ENCODE measurements around the gene FCHSD2. TPM values are rescaled to one million over a fixed set of nuclear protein-coding genes. Genes with fewer than 3 reads are reported as not detected.

Gene FCHSD2
- total and polyA plus RNA-seq, 2 of the 8 experiments (the other 6 are each of a cell fraction or from before 2014, with no cell fraction given), result 4.1 to 7.8 TPM

DNA sequence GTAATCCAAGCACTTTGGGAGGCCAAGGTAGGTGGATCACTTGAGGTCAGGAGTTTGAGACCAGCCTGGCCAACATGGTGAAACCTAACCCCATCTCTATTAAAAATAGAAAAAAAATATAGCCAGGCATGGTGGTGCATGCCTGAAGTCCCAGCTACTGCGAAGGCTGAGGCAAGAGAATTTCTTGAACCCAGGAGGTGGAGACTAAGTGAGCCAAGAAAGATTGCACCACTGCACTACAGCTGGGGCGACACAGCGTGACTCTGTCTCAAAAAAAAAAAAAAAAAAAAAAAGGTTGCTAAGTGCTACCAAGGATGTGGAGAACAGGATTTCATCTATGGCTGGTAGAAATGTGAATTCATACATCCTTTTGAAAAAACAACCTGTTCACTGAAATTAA is 291.3 kb downstream of the FCHSD2 start:
- ChIA-PET POLR2A (ENCODE audit: partially characterized antibody) (no interaction called here), CTCF (ENCODE audit: partially characterized antibody) (interaction anchor here (1.9 to 2.0 kb wide), 2 partner anchors 10 to 19 kb away, joined by 5 to 8 read pairs; no protein-coding TSS in a partner anchor)
- no peak overlapping the region for H2BK120ac ChIP-seq (replicated peaks; ENCODE audit: low read depth, low read length)
- no peak overlapping the region for H4K8ac ChIP-seq (ENCODE audit: extremely low read depth, insufficient read depth, low read length)
- no peak overlapping the region for H2AFZ ChIP-seq (ENCODE audit: low read length)
- H3K79me2 ChIP-seq (ENCODE audit: control insufficient read depth in 1 of 2, insufficient read depth in 2 of 2, low read length in 2 of 2), result no peaks in the 10 kb centered on the region
- no peaks in the 10 kb centered on the region for H4K20me1 ChIP-seq (replicated peaks in 1 of 2; ENCODE audit: control insufficient read depth in 1 of 2, insufficient read depth in 2 of 2, low read length in 2 of 2)
- no peak overlapping the region for H3K4me3 ChIP-seq (ENCODE audit: extremely low read depth in 1 of 4, insufficient read depth in 2 of 4, low read depth in 3 of 4, low read length in 4 of 4)
- H2AK5ac ChIP-seq (ENCODE audit: low read depth, low read length), result no peak overlapping the region
- H2BK20ac ChIP-seq (ENCODE audit: low read length), result no peak overlapping the region
- no peak overlapping the region for H2BK5ac ChIP-seq (ENCODE audit: low read depth, low read length)
- H3K27me3 ChIP-seq (replicated peaks in 1 of 4; ENCODE audit: control insufficient read depth in 3 of 4, extremely low read depth in 1 of 4, insufficient read depth in 3 of 4, low read length in 3 of 4), result no peaks in the 10 kb centered on the region
- no peak overlapping the region for H3K4ac ChIP-seq (replicated peaks; ENCODE audit: insufficient read length, low read depth, low read length)
- no peak overlapping the region for H3K56ac ChIP-seq (replicated peaks; ENCODE audit: insufficient read length, low read depth, low read length)
- H3K36me3 ChIP-seq (ENCODE audit: control insufficient read depth in 2 of 4, insufficient read depth in 4 of 4, low read length in 3 of 4), result no peaks in the 10 kb centered on the region
- no peak for FAIRE-seq
- H3K4me2 ChIP-seq (ENCODE audit: insufficient read depth in 1 of 2, low read depth in 2 of 2, low read length in 2 of 2), result no peak overlapping the region
- H3K23ac ChIP-seq (ENCODE audit: insufficient read length), result no peak overlapping the region
- DNase-seq (ENCODE audit: low read depth in 1 of 2, low spot score in 2 of 2), result no peak
- no peak overlapping the region for H2BK12ac ChIP-seq (ENCODE audit: low read depth, low read length)
- 78% methylated on average over 3 of the region's 3 CpGs; no CpG with 5 or more reads in 1 of the 2 experiments for WGBS, 2 experiments (ENCODE audit: extremely low coverage in 1 of 2, insufficient coverage in 1 of 2, insufficient read length in 1 of 2, insufficient replicate concordance in 2 of 2, low coverage in 1 of 2, low lambda C conversion rate in 2 of 2, missing lambda C conversion rate in 1 of 2)
- no peak overlapping the region for H4K5ac ChIP-seq (ENCODE audit: insufficient read length, low read depth, low read length)
- H3K23me2 ChIP-seq (ENCODE audit: low read depth, low read length), result no peaks in the 10 kb centered on the region
- H2BK15ac ChIP-seq (ENCODE audit: low read length), result no peak overlapping the region
- H3K9me3 ChIP-seq (ENCODE audit: insufficient read depth in 2 of 2, low read depth in 1 of 2, low read length in 1 of 2), result no peaks in the 10 kb centered on the region
- no peak overlapping the region for H4K91ac ChIP-seq (replicated peaks; ENCODE audit: insufficient read length, low read length)
- H3K18ac ChIP-seq (ENCODE audit: extremely low read depth, low read length), result no peak overlapping the region
- no peak overlapping the region for H3K9ac ChIP-seq (replicated peaks in 1 of 4; ENCODE audit: extremely low read depth in 1 of 4, low read depth in 3 of 4, low read length in 3 of 4)
- no peak overlapping the region for H3K27ac ChIP-seq (ENCODE audit: low read depth, low read length)
- H3K79me1 ChIP-seq (ENCODE audit: low read depth, low read length), result no peaks in the 10 kb centered on the region
- H3K14ac ChIP-seq (ENCODE audit: insufficient read length), result no peak overlapping the region
- no peaks in the 10 kb centered on the region for H3K4me1 ChIP-seq (replicated peaks in 1 of 4; ENCODE audit: control insufficient read depth in 3 of 4, insufficient read depth in 4 of 4, low read length in 3 of 4)
- TF ChIP-seq SP2 (IDR thresholded peaks at IDR 0.05; ENCODE audit: low read length) (no peak), RFX5 (IDR thresholded peaks at IDR 0.05; ENCODE audit: borderline replicate concordance, low read depth, low read length) (no peak), KDM1A (IDR thresholded peaks at IDR 0.05; ENCODE audit: borderline replicate concordance, low read length) (no peak), SUZ12 (IDR thresholded peaks at IDR 0.05; ENCODE audit: low read length) (no peak), HDAC6 (IDR thresholded peaks at IDR 0.05; ENCODE audit: low read depth, low read length) (no peak), GTF2F1 (IDR thresholded peaks at IDR 0.05; ENCODE audit: borderline replicate concordance, low read depth, low read length) (no peak), JUND (IDR thresholded peaks at IDR 0.05; ENCODE audit: low read length) (no peak), EP300 (IDR thresholded peaks at IDR 0.05; ENCODE audit: borderline replicate concordance in 1 of 2, low read depth in 2 of 2, low read length in 2 of 2) (no peak), YY1 (IDR thresholded peaks at IDR 0.05; ENCODE audit: low read depth, low read length) (no peak)
- TF ChIP-seq, protein P1, sequence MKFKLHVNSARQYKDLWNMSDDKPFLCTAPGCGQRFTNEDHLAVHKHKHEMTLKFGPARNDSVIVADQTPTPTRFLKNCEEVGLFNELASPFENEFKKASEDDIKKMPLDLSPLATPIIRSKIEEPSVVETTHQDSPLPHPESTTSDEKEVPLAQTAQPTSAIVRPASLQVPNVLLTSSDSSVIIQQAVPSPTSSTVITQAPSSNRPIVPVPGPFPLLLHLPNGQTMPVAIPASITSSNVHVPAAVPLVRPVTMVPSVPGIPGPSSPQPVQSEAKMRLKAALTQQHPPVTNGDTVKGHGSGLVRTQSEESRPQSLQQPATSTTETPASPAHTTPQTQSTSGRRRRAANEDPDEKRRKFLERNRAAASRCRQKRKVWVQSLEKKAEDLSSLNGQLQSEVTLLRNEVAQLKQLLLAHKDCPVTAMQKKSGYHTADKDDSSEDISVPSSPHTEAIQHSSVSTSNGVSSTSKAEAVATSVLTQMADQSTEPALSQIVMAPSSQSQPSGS (IDR thresholded peaks at IDR 0.05; ENCODE audit: low read length), result no peak
- TF ChIP-seq, protein P2, sequence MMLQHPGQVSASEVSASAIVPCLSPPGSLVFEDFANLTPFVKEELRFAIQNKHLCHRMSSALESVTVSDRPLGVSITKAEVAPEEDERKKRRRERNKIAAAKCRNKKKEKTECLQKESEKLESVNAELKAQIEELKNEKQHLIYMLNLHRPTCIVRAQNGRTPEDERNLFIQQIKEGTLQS (IDR thresholded peaks at IDR 0.05; ENCODE audit: insufficient read depth, low read depth, low read length), result no peak
- TF ChIP-seq, protein P3, sequence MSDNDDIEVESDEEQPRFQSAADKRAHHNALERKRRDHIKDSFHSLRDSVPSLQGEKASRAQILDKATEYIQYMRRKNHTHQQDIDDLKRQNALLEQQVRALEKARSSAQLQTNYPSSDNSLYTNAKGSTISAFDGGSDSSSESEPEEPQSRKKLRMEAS (IDR thresholded peaks at IDR 0.05), result no peak
